H1 (cell line): ENCODE data around the gene ADAMTS15. TPM values are rescaled to one million over a fixed set of nuclear protein-coding genes. Genes with fewer than 3 reads are reported as not detected.

Source experiments
- BACH1 ChIP-seq: IDR thresholded peaks from 2 replicates; pipeline ENCODE4 v1.6.1; 2012; ENCODE audit warnings: low read length, improper control_type of control experiment
- CHD2 ChIP-seq: IDR thresholded peaks from 2 replicates; pipeline ENCODE4 v1.6.1; 2012; ENCODE audit warnings: low read length, improper control_type of control experiment
- HDAC6 ChIP-seq: IDR thresholded peaks from one replicate; pipeline ENCODE4 v1.7.1; 2012; ENCODE audit warnings: low read depth, mild to moderate bottlenecking, inconsistent platforms, low read length, moderate library complexity
- KDM1A ChIP-seq: fragments of 200-600, 300-600 bp; sonication (generic); IDR thresholded peaks from 2 replicates; pipeline ENCODE4 v1.7.1; 2016; ENCODE audit warnings: mild to moderate bottlenecking, low read length, borderline replicate concordance
- POLR2A ChIP-seq, 2 experiments: IDR thresholded peaks; 1 replicate in 1 of 2; 2 replicates in 1 of 2; pipeline ENCODE4 v1.6.1; 2011; ENCODE audit warnings: low read depth in 2 of 2, low read length in 2 of 2, mild to moderate bottlenecking in 2 of 2; ENCODE audit errors: control extremely low read depth in 1 of 2
- RAD21 ChIP-seq, 2 experiments: IDR thresholded peaks in 1 of 2; conservative IDR thresholded peaks in 1 of 2; 2 replicates each; pipeline ENCODE4 v1.6.1; 2011; ENCODE audit warnings: low read depth in 2 of 2, low read length in 2 of 2, improper control_type of control experiment in 1 of 2, inconsistent platforms in 1 of 2, mild to moderate bottlenecking in 1 of 2, moderate library complexity in 1 of 2
- RFX5 ChIP-seq: IDR thresholded peaks from 2 replicates; pipeline ENCODE4 v1.6.1; 2011; ENCODE audit warnings: low read depth, low read length, improper control_type of control experiment, borderline replicate concordance
- SIRT6 ChIP-seq: IDR thresholded peaks from one replicate; pipeline ENCODE4 v1.7.1; 2012; ENCODE audit warnings: low read length, inconsistent platforms
- SUZ12 ChIP-seq: fragments of 200-600 bp; sonication (generic); IDR thresholded peaks from 2 replicates; pipeline ENCODE4 v1.6.1; 2012; ENCODE audit warnings: mild to moderate bottlenecking, inconsistent platforms, low read length, moderate library complexity, mixed read lengths
- TCF12 ChIP-seq: IDR thresholded peaks from 2 replicates; pipeline ENCODE4 v1.6.1; 2011; ENCODE audit warnings: low read depth, mild to moderate bottlenecking, low read length
- polyA plus RNA-seq, 7 experiments: library from polyadenylated mRNA; depleted of rRNA in 3 of 7; stranded (reverse) in 5 of 7; unstranded in 2 of 7; fragments of >200 nt in 5 of 7; fragments of 200-250 nt in 2 of 7; gene quantifications; 1 replicate in 5 of 7; 2 replicates in 1 of 7; 4 replicates in 1 of 7; pipeline versions ENCODE4 v1.2.1 to v1.2.3, GENCODE V29; 2011 to 2013; ENCODE audit warnings: missing spikeins in 2 of 7, mixed read lengths in 2 of 7
- total RNA-seq: library from RNA; stranded (reverse); fragmentation: NEBNext Ultra II Directional; extraction: Animal tissue kit (Norgen Biotek cat#: 25700); gene quantifications from 2 replicates; pipeline ENCODE4 v1.2.1, GENCODE V29; 2021

Gene ADAMTS15
- total and polyA plus RNA-seq, 2 of the 8 experiments (the other 6 are each of a cell fraction or from before 2014, with no cell fraction given) = 1.7 to 4.7 TPM

DNA sequence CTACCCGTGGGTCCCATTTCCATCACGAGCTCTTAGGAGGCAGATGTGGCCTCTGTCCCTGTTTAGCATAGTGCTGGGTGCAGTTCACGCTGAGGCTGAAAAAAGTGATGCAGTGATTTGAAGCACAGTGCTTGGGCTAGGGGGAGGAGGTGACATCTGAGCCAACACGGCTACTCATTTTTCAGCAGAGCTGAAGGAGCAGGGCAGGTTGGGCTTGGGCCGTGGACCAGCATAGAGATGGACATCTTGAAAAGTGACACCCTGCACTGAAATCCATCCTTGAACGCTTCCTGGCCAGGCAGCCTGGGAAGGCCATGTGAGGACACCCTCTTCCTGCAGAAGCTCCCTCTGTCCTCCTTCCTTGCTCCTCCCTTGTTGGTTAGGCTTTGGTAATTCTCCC is 66.4 kb downstream of the ADAMTS15 start (continued):
- TF ChIP-seq RAD21 (IDR thresholded peaks at IDR 0.05 in 1 of 2, conservative IDR thresholded peaks at IDR 0.05 in 1 of 2; ENCODE audit: low read depth in 2 of 2, low read length in 2 of 2) = no peak
- TF ChIP-seq CHD2 = no peak
- no peak for TF ChIP-seq BACH1
- no peak for TF ChIP-seq HDAC6
- no peak for TF ChIP-seq RFX5
- TF ChIP-seq TCF12 = no peak
- no peak for TF ChIP-seq SIRT6
- no peak for TF ChIP-seq SUZ12
- no peak for TF ChIP-seq POLR2A (IDR thresholded peaks at IDR 0.05; ENCODE audit: control extremely low read depth in 1 of 2, low read depth in 2 of 2, low read length in 2 of 2)
- no peak for TF ChIP-seq KDM1A
